WTC11 (cell line): ENCODE data around the gene METTL24. TPM values are rescaled to one million over a fixed set of nuclear protein-coding genes. Genes with fewer than 3 reads are reported as not detected.
"Not testable (repeated sequence)": the region's sequence is repeated elsewhere in the genome, so short reads cannot be mapped to it uniquely, and the experiment has no call there.

ENCODE experiments used
- ATAC-seq: fragments of 200-7000 bp; cut with Tn5 transposase; 2 replicates; pipeline ENCODE4 v1.10.0; 2021; ENCODE audit warnings: mild to moderate bottlenecking, moderate library complexity
- CTCF ChIA-PET: fragments of 300-600 bp; sonication (Branson Sonifier 250); formaldehyde crosslinking; loops from one replicate; lab custom pipeline; 2021; ENCODE audit warnings: antibody characterized with exemption; lab: Charles Lee
- POLR2A ChIA-PET: fragments of 350-600 bp; sonication (Branson Sonifier 250); formaldehyde crosslinking; loops from one replicate; lab custom pipeline; 2021; ENCODE audit warnings: antibody characterized with exemption; lab: Charles Lee
- DNase-seq: peaks from one replicate; pipeline ENCODE4 v3.0.0; 2021; ENCODE audit warnings: low spot score
- H3K27ac Mint-ChIP-seq: 2 replicates; pipeline ENCODE4 v1.8.0; 2021; ENCODE audit warnings: mixed read lengths
- H3K27me3 Mint-ChIP-seq: 2 replicates; pipeline ENCODE4 v1.8.0; 2021; ENCODE audit warnings: low read depth, mild to moderate bottlenecking, moderate library complexity, mixed read lengths
- H3K36me3 Mint-ChIP-seq: 2 replicates; pipeline ENCODE4 v1.8.0; 2021; ENCODE audit warnings: mixed read lengths
- H3K4me1 Mint-ChIP-seq: 2 replicates; pipeline ENCODE4 v1.8.0; 2022; ENCODE audit warnings: mixed read lengths
- H3K4me3 Mint-ChIP-seq: 2 replicates; pipeline ENCODE4 v1.8.0; 2021; ENCODE audit warnings: mild to moderate bottlenecking, moderate library complexity, mixed read lengths
- H3K9me3 Mint-ChIP-seq: 2 replicates; pipeline ENCODE4 v1.8.0; 2021; ENCODE audit warnings: mixed read lengths
- E2F5 ChIP-seq: sonication (generic); formaldehyde crosslinking; IDR thresholded peaks from 2 replicates; pipeline ENCODE4 v1.8.1; 2022; ENCODE audit warnings: mild to moderate bottlenecking, moderate library complexity, missing genetic modification reagents
- EMX1 ChIP-seq: fragments of 250-450 bp; sonication (Bioruptor Pico); IDR thresholded peaks from 2 replicates; pipeline ENCODE4 v1.8.0; 2021; ENCODE audit warnings: mild to moderate bottlenecking
- GABPB1 ChIP-seq: sonication (generic); formaldehyde crosslinking; IDR thresholded peaks from 2 replicates; pipeline ENCODE4 v1.8.1; 2023; ENCODE audit warnings: mild to moderate bottlenecking, missing genetic modification reagents
- GTF2I ChIP-seq: fragments of 250-450 bp; sonication (Bioruptor Pico); conservative IDR thresholded peaks from 2 replicates; pipeline ENCODE4 v1.4.0; 2021; ENCODE audit warnings: mild to moderate bottlenecking
- MLX ChIP-seq: sonication (generic); formaldehyde crosslinking; IDR thresholded peaks from 2 replicates; pipeline ENCODE4 v1.8.1; 2023; ENCODE audit warnings: mild to moderate bottlenecking, missing genetic modification reagents, moderate library complexity
- OVOL2 ChIP-seq: fragments of 250-450 bp; sonication (Bioruptor Pico); IDR thresholded peaks from 2 replicates; pipeline ENCODE4 v1.9.0; 2021; ENCODE audit warnings: mild to moderate bottlenecking, borderline replicate concordance
- PREB ChIP-seq: sonication (generic); formaldehyde crosslinking; IDR thresholded peaks from 2 replicates; pipeline ENCODE4 v1.8.1; 2022; ENCODE audit warnings: mild to moderate bottlenecking, missing genetic modification reagents, moderate library complexity, borderline replicate concordance
- TEAD4 ChIP-seq: sonication (generic); formaldehyde crosslinking; IDR thresholded peaks from 2 replicates; pipeline ENCODE4 v1.8.0; 2022; ENCODE audit warnings: mild to moderate bottlenecking, missing genetic modification reagents
- ZMAT4 ChIP-seq: fragments of 250-450 bp; sonication (Bioruptor Pico); IDR thresholded peaks from 2 replicates; pipeline ENCODE4 v1.9.0; 2021; ENCODE audit warnings: mild to moderate bottlenecking
- ZNF232 ChIP-seq: sonication (generic); formaldehyde crosslinking; IDR thresholded peaks from 2 replicates; pipeline ENCODE4 v1.8.0; 2022; ENCODE audit warnings: mild to moderate bottlenecking, missing genetic modification reagents
- ZNF263 ChIP-seq: sonication (generic); formaldehyde crosslinking; IDR thresholded peaks from 2 replicates; pipeline ENCODE4 v1.8.1; 2022; ENCODE audit warnings: low read depth, mild to moderate bottlenecking, moderate library complexity, missing genetic modification reagents
- ZNF317 ChIP-seq: sonication (generic); formaldehyde crosslinking; IDR thresholded peaks from 2 replicates; pipeline ENCODE4 v1.8.1; 2023; ENCODE audit warnings: low read depth, mild to moderate bottlenecking, moderate library complexity, missing genetic modification reagents, borderline replicate concordance
- ZNF532 ChIP-seq: fragments of 250-450 bp; sonication (Bioruptor Pico); IDR thresholded peaks from 2 replicates; pipeline ENCODE4 v1.9.0; 2021; ENCODE audit warnings: mild to moderate bottlenecking, borderline replicate concordance
- total RNA-seq: library from RNA; stranded (reverse); gene quantifications from 3 replicates; pipeline ENCODE4 v1.2.3, GENCODE V29; 2021

Gene METTL24
- total RNA-seq, 1 experiment from 2014 or later, result 0.31 TPM

- no peak for TF ChIP-seq PREB (CRISPR knock-in tag)
- no peak for TF ChIP-seq GABPB1 (CRISPR knock-in tag)
- no peak for TF ChIP-seq ZNF532 (CRISPR knock-in tag)
- TF ChIP-seq OVOL2 (CRISPR knock-in tag), result no peak
- no peak for TF ChIP-seq E2F5 (CRISPR knock-in tag)
These were observed 42.8 kb downstream of the METTL24 start (continued) for GRCh38 chr6:110315207-110315868.

GRCh38 chr6:110310861-110311446, 47.2 kb downstream of the METTL24 start:
- DNase-seq (no peak), ATAC-seq (peak; percentile 32)
- no peak overlapping the region for H3K4me3 Mint-ChIP-seq
- H3K9me3 Mint-ChIP-seq, result peaks cover 23% of the 10 kb centered on the region
- no peak overlapping the region for H3K27ac Mint-ChIP-seq
- H3K36me3 Mint-ChIP-seq, result no peaks in the 10 kb centered on the region
- TF ChIP-seq ZNF232 (CRISPR knock-in tag) (no peak), ZNF263 (CRISPR knock-in tag) (no peak), MLX (CRISPR knock-in tag) (no peak), TEAD4 (CRISPR knock-in tag) (no peak), ZMAT4 (no peak), EMX1 (no peak), GTF2I (CRISPR knock-in tag) (no peak), OVOL2 (CRISPR knock-in tag) (no peak), ZNF317 (CRISPR knock-in tag) (no peak)
- no peaks in the 10 kb centered on the region; the same call in 1 of the 2 replicates for H3K27me3 Mint-ChIP-seq
- POLR2A ChIA-PET, result interaction anchor here (0.7 kb wide), 1 partner anchor 92 kb away, joined by 6 read pairs; no protein-coding TSS in a partner anchor
- H3K4me1 Mint-ChIP-seq, result peaks cover 7% of the 10 kb centered on the region; the same call in 1 of the 2 replicates
- CTCF ChIA-PET, result no interaction called here

GRCh38 chr6:110309432-110309831, 48.7 kb downstream of the METTL24 start:
- H3K4me1 Mint-ChIP-seq, CTCF ChIA-PET, ATAC-seq, H3K27ac Mint-ChIP-seq, H3K4me3 Mint-ChIP-seq, H3K36me3 Mint-ChIP-seq, H3K27me3 Mint-ChIP-seq, POLR2A ChIA-PET, DNase-seq: not testable (repeated sequence)
- H3K9me3 Mint-ChIP-seq, result peaks cover 23% of the 10 kb centered on the region
